ENCODE measurements around the gene TEX264. TPM values are rescaled to one million over a fixed set of nuclear protein-coding genes. Genes with fewer than 3 reads are reported as not detected.
"Not testable (repeated sequence)": the region's sequence is repeated elsewhere in the genome, so short reads cannot be mapped to it uniquely, and the experiment has no call there.

TEX264 gene
- total RNA-seq, 4 donors from 2014 or later, result 74.3 to 135 (median 122) TPM

DNA sequence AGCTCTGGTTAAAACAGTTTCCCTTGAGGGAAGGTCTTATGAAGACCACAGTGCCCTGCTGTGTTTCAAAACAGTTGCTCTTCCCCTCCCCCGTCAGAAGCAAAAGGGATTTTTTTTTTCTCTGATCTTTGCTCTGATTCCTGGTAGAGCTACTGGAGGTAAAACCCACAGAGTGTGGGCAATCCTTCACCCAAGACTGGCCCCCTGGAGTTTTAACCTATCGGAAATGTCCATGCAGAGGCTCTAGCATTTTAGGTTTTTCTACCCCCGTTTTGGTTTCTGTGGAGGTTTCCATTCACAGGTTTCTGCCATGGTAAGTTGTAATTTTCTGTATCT lies 63.5 kb downstream of the TEX264 start:
- no peak overlapping the region for H3K27ac ChIP-seq
- H3K9me3 ChIP-seq, result no peaks in the 10 kb centered on the region
- no peaks in the 10 kb centered on the region for H3K36me3 ChIP-seq
- WGBS, 2 donors, result 23 to 27% methylated on average over 3 of the region's 3 CpGs
- intact Hi-C loops (cut with DNase I), result no loop called here
- no peak for DNase-seq
- TF ChIP-seq, protein P1, sequence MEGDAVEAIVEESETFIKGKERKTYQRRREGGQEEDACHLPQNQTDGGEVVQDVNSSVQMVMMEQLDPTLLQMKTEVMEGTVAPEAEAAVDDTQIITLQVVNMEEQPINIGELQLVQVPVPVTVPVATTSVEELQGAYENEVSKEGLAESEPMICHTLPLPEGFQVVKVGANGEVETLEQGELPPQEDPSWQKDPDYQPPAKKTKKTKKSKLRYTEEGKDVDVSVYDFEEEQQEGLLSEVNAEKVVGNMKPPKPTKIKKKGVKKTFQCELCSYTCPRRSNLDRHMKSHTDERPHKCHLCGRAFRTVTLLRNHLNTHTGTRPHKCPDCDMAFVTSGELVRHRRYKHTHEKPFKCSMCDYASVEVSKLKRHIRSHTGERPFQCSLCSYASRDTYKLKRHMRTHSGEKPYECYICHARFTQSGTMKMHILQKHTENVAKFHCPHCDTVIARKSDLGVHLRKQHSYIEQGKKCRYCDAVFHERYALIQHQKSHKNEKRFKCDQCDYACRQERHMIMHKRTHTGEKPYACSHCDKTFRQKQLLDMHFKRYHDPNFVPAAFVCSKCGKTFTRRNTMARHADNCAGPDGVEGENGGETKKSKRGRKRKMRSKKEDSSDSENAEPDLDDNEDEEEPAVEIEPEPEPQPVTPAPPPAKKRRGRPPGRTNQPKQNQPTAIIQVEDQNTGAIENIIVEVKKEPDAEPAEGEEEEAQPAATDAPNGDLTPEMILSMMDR (IDR thresholded peaks at IDR 0.05), result no peak
- no peak for TF ChIP-seq POLR2A (IDR thresholded peaks at IDR 0.05)
- H3K4me3 ChIP-seq (replicated peaks in 1 of 3), result no peak overlapping the region
- no peaks in the 10 kb centered on the region for H3K4me1 ChIP-seq
- H3K27me3 ChIP-seq, result no peaks in the 10 kb centered on the region

DNA sequence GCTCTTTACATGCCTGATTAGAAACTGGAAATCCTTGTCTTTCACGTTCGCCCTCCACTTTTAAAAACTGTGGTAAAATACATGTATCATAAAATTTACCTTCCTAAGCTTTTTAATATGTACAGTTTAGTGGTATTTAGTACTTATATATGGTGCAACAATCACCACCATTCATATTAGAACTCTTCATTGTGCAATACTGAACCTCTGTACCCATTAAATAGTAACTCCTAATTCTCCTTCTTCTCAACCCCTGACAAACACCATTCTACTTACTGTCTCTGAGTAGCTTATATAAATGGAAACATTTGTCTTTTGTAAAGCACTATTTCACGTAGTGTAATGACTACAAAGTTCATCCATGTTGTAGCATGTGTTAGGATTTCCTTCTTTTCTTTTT lies 64.0 kb downstream of the TEX264 start:
- 61 to 62% methylated on average over 3 of the region's 3 CpGs for WGBS, 2 donors
- no peaks in the 10 kb centered on the region for H3K27me3 ChIP-seq
- DNase-seq, result no peak
- H3K4me3 ChIP-seq (replicated peaks in 1 of 3), result no peak overlapping the region
- no peaks in the 10 kb centered on the region for H3K36me3 ChIP-seq
- TF ChIP-seq, protein P1 (IDR thresholded peaks at IDR 0.05), result no peak
- no peak for TF ChIP-seq POLR2A (IDR thresholded peaks at IDR 0.05)
- H3K9me3 ChIP-seq, result no peaks in the 10 kb centered on the region
- H3K4me1 ChIP-seq, result no peaks in the 10 kb centered on the region
- no peak overlapping the region for H3K27ac ChIP-seq
- intact Hi-C loops (cut with DNase I), result no loop called here

DNA sequence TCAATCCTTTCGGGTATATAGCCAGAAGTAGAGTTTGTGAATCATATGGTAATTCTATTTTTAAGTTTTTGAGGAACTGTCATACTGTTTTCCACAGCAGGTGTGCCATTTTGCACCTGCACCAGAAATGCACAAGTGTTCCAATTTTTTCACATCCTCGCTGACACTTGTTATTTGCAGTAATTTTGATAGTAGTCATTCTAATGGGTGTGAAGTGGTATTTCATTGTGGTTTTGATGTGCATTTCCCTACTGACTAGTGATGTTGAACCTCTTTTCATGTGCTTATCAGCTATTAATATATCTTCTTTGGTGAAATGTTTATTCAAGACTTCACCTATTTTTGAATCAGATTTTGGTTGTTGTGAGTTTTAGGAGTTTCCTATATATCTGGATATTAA lies 64.9 kb downstream of the TEX264 start:
- Histone ChIP-seq H3K27ac (no peak overlapping the region), H3K36me3 (no peaks in the 10 kb centered on the region), H3K27me3 (no peaks in the 10 kb centered on the region), H3K4me3 (replicated peaks in 1 of 3) (no peak overlapping the region), H3K9me3 (no peaks in the 10 kb centered on the region), H3K4me1 (no peaks in the 10 kb centered on the region)
- DNase-seq, result no peak
- no peak for TF ChIP-seq POLR2A (IDR thresholded peaks at IDR 0.05)
- TF ChIP-seq, protein P1 (IDR thresholded peaks at IDR 0.05), result no peak
- 86 to 96% methylated on average over 2 of the region's 2 CpGs for WGBS, 2 donors
- intact Hi-C loops (cut with DNase I), result no loop called here

- H3K27me3 ChIP-seq, result no peaks in the 10 kb centered on the region
- no peak for TF ChIP-seq POLR2A (IDR thresholded peaks at IDR 0.05)
- TF ChIP-seq, protein P1 (IDR thresholded peaks at IDR 0.05), result no peak
These were observed 68.1 kb downstream of the TEX264 start for GRCh38 chr3:51739110-51739509.

GRCh38 chr3:51742320-51742719 lies 71.3 kb downstream of the TEX264 start:
- intact Hi-C loops (cut with DNase I); H3K27ac ChIP-seq; H3K9me3 ChIP-seq; H3K27me3 ChIP-seq; H3K4me1 ChIP-seq; DNase-seq; H3K4me3 ChIP-seq (replicated peaks in 1 of 3); H3K36me3 ChIP-seq: not testable (repeated sequence)
- WGBS, 2 donors, result 78 to 90% methylated on average over 3 of the region's 3 CpGs

More at GRCh38 chr3:51739110-51739509, 68.1 kb downstream of the TEX264 start:
- no peak for DNase-seq
- Histone ChIP-seq H3K36me3 (no peaks in the 10 kb centered on the region), H3K27ac (no peak overlapping the region), H3K9me3 (no peaks in the 10 kb centered on the region), H3K4me3 (replicated peaks in 1 of 3) (no peak overlapping the region), H3K4me1 (no peaks in the 10 kb centered on the region)
- 57 to 59% methylated on average over 4 of the region's 4 CpGs for WGBS, 2 donors
- intact Hi-C loops (cut with DNase I), result no loop called here

GRCh38 chr3:51742978-51743377 lies 71.9 kb downstream of the TEX264 start:
- H3K4me1 ChIP-seq; H3K27me3 ChIP-seq; DNase-seq; intact Hi-C loops (cut with DNase I); H3K4me3 ChIP-seq (replicated peaks in 1 of 3); H3K27ac ChIP-seq; H3K9me3 ChIP-seq; H3K36me3 ChIP-seq: not testable (repeated sequence)
- WGBS, 2 donors, result 62 to 76% methylated on average over 4 of the region's 4 CpGs
